ENCODE data around the gene SYNPO2.

- TF ChIP-seq POLR2A (IDR thresholded peaks at IDR 0.05) (no peak), CTCF (IDR thresholded peaks at IDR 0.05 in 4 of 5, conservative IDR thresholded peaks at IDR 0.05 in 1 of 5) (no peak)
Measured at GRCh38 chr4:118955515-118955914, 66.9 kb downstream of the SYNPO2 start.

Measured in gastrocnemius medialis (tissue), 4 donors.